Measurements from ENCODE around the gene PDE10A. TPM values are rescaled to one million over a fixed set of nuclear protein-coding genes. Genes with fewer than 3 reads are reported as not detected.
"Not testable (repeated sequence)": the region's sequence is repeated elsewhere in the genome, so short reads cannot be mapped to it uniquely, and the experiment has no call there.

The PDE10A gene
- total RNA-seq, 1 experiment from 2014 or later = 1.8 TPM

GRCh38 chr6:165617528-165617927 is 45.5 kb downstream of the PDE10A start:
- DNase-seq (ENCODE audit: unreplicated experiment) = no peak
- ChIA-PET CTCF (interaction anchor here (0.6 kb wide), 1 partner anchor 885 kb away, joined by 5 read pairs; no protein-coding TSS in a partner anchor), POLR2A (no interaction called here)
- Mint-ChIP-seq H3K9me3 (ENCODE audit: unreplicated experiment) (no peaks in the 10 kb centered on the region), H3K27ac (ENCODE audit: low read depth, unreplicated experiment) (no peak overlapping the region), H3K36me3 (ENCODE audit: insufficient read depth, unreplicated experiment) (no peaks in the 10 kb centered on the region), H3K27me3 (ENCODE audit: insufficient read depth, unreplicated experiment) (no peaks in the 10 kb centered on the region), H3K4me3 (ENCODE audit: unreplicated experiment) (no peak overlapping the region), H3K4me1 (ENCODE audit: insufficient read depth, unreplicated experiment) (no peaks in the 10 kb centered on the region)
- intact Hi-C loops (cut with micrococcal nuclease) = no loop called here
- no peak for TF ChIP-seq CTCF (IDR thresholded peaks at IDR 0.05; ENCODE audit: unreplicated experiment)
- BruUV-seq (replicated peaks) = no TSS peak

GRCh38 chr6:165616116-165616515 is 46.9 kb downstream of the PDE10A start:
- no peaks in the 10 kb centered on the region for H3K9me3 Mint-ChIP-seq (ENCODE audit: unreplicated experiment)
- no peaks in the 10 kb centered on the region for H3K27me3 Mint-ChIP-seq (ENCODE audit: insufficient read depth, unreplicated experiment)
- no peaks in the 10 kb centered on the region for H3K4me1 Mint-ChIP-seq (ENCODE audit: insufficient read depth, unreplicated experiment)
- no peaks in the 10 kb centered on the region for H3K36me3 Mint-ChIP-seq (ENCODE audit: insufficient read depth, unreplicated experiment)
- BruUV-seq (replicated peaks) = no TSS peak
- TF ChIP-seq CTCF (IDR thresholded peaks at IDR 0.05; ENCODE audit: unreplicated experiment) = no peak
- ChIA-PET CTCF (no interaction called here), POLR2A (interaction anchor here (0.7 kb wide), 1 partner anchor 17 kb away, joined by 3 read pairs; no protein-coding TSS in a partner anchor)
- no peak overlapping the region for H3K4me3 Mint-ChIP-seq (ENCODE audit: unreplicated experiment)
- H3K27ac Mint-ChIP-seq (ENCODE audit: low read depth, unreplicated experiment) = no peak overlapping the region
- intact Hi-C loops (cut with micrococcal nuclease) = no loop called here
- DNase-seq (ENCODE audit: unreplicated experiment) = no peak

- Mint-ChIP-seq H3K4me3 (ENCODE audit: unreplicated experiment) (no peak overlapping the region), H3K36me3 (ENCODE audit: insufficient read depth, unreplicated experiment) (no peaks in the 10 kb centered on the region), H3K9me3 (ENCODE audit: unreplicated experiment) (no peaks in the 10 kb centered on the region), H3K4me1 (ENCODE audit: insufficient read depth, unreplicated experiment) (no peaks in the 10 kb centered on the region), H3K27me3 (ENCODE audit: insufficient read depth, unreplicated experiment) (no peaks in the 10 kb centered on the region), H3K27ac (ENCODE audit: low read depth, unreplicated experiment) (no peak overlapping the region)
- ChIA-PET CTCF (no interaction called here), POLR2A (no interaction called here)
- DNase-seq (ENCODE audit: unreplicated experiment) = no peak
- no TSS peak for BruUV-seq (replicated peaks)
- no peak for TF ChIP-seq CTCF (IDR thresholded peaks at IDR 0.05; ENCODE audit: unreplicated experiment)
- intact Hi-C loops (cut with micrococcal nuclease) = no loop called here
Measured at GRCh38 chr6:165615636-165616035, 47.4 kb downstream of the PDE10A start.

- Mint-ChIP-seq H3K27me3 (ENCODE audit: insufficient read depth, unreplicated experiment) (no peaks in the 10 kb centered on the region), H3K9me3 (ENCODE audit: unreplicated experiment) (no peaks in the 10 kb centered on the region), H3K36me3 (ENCODE audit: insufficient read depth, unreplicated experiment) (no peaks in the 10 kb centered on the region), H3K4me1 (ENCODE audit: insufficient read depth, unreplicated experiment) (no peaks in the 10 kb centered on the region), H3K27ac (ENCODE audit: low read depth, unreplicated experiment) (no peak overlapping the region), H3K4me3 (ENCODE audit: unreplicated experiment) (no peak overlapping the region)
- no TSS peak for BruUV-seq (replicated peaks)
- intact Hi-C loops (cut with micrococcal nuclease) = no loop called here
- DNase-seq (ENCODE audit: unreplicated experiment) = no peak
- ChIA-PET POLR2A (no interaction called here), CTCF (no interaction called here)
- no peak for TF ChIP-seq CTCF (IDR thresholded peaks at IDR 0.05; ENCODE audit: unreplicated experiment)
Measured at GRCh38 chr6:165611294-165611693, 51.7 kb downstream of the PDE10A start.

GRCh38 chr6:165608577-165608976 is 54.5 kb downstream of the PDE10A start:
- POLR2A ChIA-PET; BruUV-seq (replicated peaks); H3K4me1 Mint-ChIP-seq (ENCODE audit: insufficient read depth, unreplicated experiment); H3K9me3 Mint-ChIP-seq (ENCODE audit: unreplicated experiment); H3K36me3 Mint-ChIP-seq (ENCODE audit: insufficient read depth, unreplicated experiment); H3K4me3 Mint-ChIP-seq (ENCODE audit: unreplicated experiment); DNase-seq (ENCODE audit: unreplicated experiment); H3K27me3 Mint-ChIP-seq (ENCODE audit: insufficient read depth, unreplicated experiment); H3K27ac Mint-ChIP-seq (ENCODE audit: low read depth, unreplicated experiment); CTCF ChIA-PET; intact Hi-C loops (cut with micrococcal nuclease): not testable (repeated sequence)

Data from MCF 10A (cell line).